Panc1 (cell line): Measurements from ENCODE around the gene SLC7A6.

Experiments used
- POLR2AphosphoS5 ChIP-seq: IDR thresholded peaks from 2 replicates; pipeline ENCODE4 v1.6.1; 2012; ENCODE audit warnings: mild to moderate bottlenecking, low read depth, low read length, moderate library complexity
- SIN3A ChIP-seq: IDR thresholded peaks from 2 replicates; pipeline ENCODE4 v1.6.1; 2012; ENCODE audit warnings: low read depth, mild to moderate bottlenecking, low read length, moderate library complexity, borderline replicate concordance; ENCODE audit not compliant: insufficient read depth
- TF ChIP-seq, protein P1 (sequence below): fragments of 450-650 bp; IDR thresholded peaks from 2 replicates; pipeline ENCODE4 v1.5.1; 2017; ENCODE audit warnings: mild to moderate bottlenecking
- TF ChIP-seq, protein P2 (sequence below), 2 experiments: IDR thresholded peaks; 2 replicates each; pipeline ENCODE4 v1.6.1; 2011 to 2012; ENCODE audit warnings: low read depth in 2 of 2, control low read depth in 1 of 2, low read length in 1 of 2, mild to moderate bottlenecking in 1 of 2, moderate library complexity in 1 of 2; ENCODE audit not compliant: insufficient read depth in 1 of 2

DNA sequence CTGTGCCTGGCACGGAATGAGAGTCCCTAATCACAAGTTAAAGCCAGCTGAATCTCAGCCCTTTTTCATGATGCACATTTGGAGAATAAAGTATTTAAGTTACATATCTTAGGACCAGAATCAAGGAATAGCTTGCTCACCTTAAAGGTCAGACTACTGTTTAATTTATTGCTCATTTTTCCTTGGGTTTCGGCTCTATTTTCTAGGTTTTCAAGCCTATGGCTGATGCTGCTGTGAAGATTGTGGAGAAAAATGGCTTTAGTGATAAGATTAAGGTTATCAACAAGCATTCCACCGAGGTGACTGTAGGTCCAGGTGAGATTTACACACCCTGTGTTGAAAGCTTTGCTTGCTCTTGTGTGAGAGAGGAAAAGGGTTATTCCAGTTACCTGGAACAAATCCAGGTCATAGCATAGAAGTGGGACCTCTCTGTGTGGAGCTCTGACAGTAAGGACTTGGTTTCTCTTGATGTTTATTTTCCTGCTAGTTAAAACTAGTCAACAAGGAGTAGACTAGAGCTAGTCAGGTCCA is 64.6 kb downstream of the SLC7A6 start:
- TF ChIP-seq POLR2AphosphoS5 (no peak), SIN3A (no peak)
- TF ChIP-seq, protein P1, sequence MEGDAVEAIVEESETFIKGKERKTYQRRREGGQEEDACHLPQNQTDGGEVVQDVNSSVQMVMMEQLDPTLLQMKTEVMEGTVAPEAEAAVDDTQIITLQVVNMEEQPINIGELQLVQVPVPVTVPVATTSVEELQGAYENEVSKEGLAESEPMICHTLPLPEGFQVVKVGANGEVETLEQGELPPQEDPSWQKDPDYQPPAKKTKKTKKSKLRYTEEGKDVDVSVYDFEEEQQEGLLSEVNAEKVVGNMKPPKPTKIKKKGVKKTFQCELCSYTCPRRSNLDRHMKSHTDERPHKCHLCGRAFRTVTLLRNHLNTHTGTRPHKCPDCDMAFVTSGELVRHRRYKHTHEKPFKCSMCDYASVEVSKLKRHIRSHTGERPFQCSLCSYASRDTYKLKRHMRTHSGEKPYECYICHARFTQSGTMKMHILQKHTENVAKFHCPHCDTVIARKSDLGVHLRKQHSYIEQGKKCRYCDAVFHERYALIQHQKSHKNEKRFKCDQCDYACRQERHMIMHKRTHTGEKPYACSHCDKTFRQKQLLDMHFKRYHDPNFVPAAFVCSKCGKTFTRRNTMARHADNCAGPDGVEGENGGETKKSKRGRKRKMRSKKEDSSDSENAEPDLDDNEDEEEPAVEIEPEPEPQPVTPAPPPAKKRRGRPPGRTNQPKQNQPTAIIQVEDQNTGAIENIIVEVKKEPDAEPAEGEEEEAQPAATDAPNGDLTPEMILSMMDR, result no peak; the same call in 1 of the 2 replicates
- TF ChIP-seq, protein P2, sequence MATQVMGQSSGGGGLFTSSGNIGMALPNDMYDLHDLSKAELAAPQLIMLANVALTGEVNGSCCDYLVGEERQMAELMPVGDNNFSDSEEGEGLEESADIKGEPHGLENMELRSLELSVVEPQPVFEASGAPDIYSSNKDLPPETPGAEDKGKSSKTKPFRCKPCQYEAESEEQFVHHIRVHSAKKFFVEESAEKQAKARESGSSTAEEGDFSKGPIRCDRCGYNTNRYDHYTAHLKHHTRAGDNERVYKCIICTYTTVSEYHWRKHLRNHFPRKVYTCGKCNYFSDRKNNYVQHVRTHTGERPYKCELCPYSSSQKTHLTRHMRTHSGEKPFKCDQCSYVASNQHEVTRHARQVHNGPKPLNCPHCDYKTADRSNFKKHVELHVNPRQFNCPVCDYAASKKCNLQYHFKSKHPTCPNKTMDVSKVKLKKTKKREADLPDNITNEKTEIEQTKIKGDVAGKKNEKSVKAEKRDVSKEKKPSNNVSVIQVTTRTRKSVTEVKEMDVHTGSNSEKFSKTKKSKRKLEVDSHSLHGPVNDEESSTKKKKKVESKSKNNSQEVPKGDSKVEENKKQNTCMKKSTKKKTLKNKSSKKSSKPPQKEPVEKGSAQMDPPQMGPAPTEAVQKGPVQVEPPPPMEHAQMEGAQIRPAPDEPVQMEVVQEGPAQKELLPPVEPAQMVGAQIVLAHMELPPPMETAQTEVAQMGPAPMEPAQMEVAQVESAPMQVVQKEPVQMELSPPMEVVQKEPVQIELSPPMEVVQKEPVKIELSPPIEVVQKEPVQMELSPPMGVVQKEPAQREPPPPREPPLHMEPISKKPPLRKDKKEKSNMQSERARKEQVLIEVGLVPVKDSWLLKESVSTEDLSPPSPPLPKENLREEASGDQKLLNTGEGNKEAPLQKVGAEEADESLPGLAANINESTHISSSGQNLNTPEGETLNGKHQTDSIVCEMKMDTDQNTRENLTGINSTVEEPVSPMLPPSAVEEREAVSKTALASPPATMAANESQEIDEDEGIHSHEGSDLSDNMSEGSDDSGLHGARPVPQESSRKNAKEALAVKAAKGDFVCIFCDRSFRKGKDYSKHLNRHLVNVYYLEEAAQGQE (IDR thresholded peaks at IDR 0.05; ENCODE audit: insufficient read depth in 1 of 2, low read depth in 2 of 2, low read length in 1 of 2), result no peak
